Stimulated activated CD4-positive, alpha-beta T cell treated with anti-CD3 and anti-CD28 coated beads, TNF-alpha, amount 100 ng/mL, for 24 hours (primary cell): ENCODE results near the gene FHDC1.

Source experiments
- DNase-seq, 3 experiments: peaks; one replicate each; pipeline ENCODE4 v3.0.0-alpha.2; 2020; ENCODE audit warnings: low read depth in 3 of 3

Gene FHDC1

GRCh38 chr4:152981278-152981677 lies 45.2 kb downstream of the FHDC1 start:
- no peak for DNase-seq

GRCh38 chr4:152981842-152982241 lies 45.7 kb downstream of the FHDC1 start:
- no peak for DNase-seq

- DNase-seq = no peak
Measured at GRCh38 chr4:152983221-152983620, 47.1 kb downstream of the FHDC1 start.

- no peak for DNase-seq
Measured at GRCh38 chr4:152983774-152984411, 47.8 kb downstream of the FHDC1 start.

- no peak for DNase-seq
Measured at GRCh38 chr4:152988721-152989553, 52.8 kb downstream of the FHDC1 start.

- DNase-seq = no peak
Measured at GRCh38 chr4:152989554-152989970, 53.4 kb downstream of the FHDC1 start.

- no peak for DNase-seq
Measured at GRCh38 chr4:152990471-152991131, 54.5 kb downstream of the FHDC1 start.

GRCh38 chr4:152991398-152991797 lies 55.3 kb downstream of the FHDC1 start:
- no peak for DNase-seq

- DNase-seq = no peak
Measured at GRCh38 chr4:152992027-152992426, 55.9 kb downstream of the FHDC1 start.

- no peak for DNase-seq
Measured at GRCh38 chr4:152992466-152992865, 56.3 kb downstream of the FHDC1 start.

GRCh38 chr4:152994038-152994437 lies 57.9 kb downstream of the FHDC1 start:
- no peak for DNase-seq

GRCh38 chr4:152996111-152996571 lies 60.0 kb downstream of the FHDC1 start:
- no peak for DNase-seq

GRCh38 chr4:152996672-152997071 lies 60.5 kb downstream of the FHDC1 start:
- no peak for DNase-seq

GRCh38 chr4:152997288-152997687 lies 61.2 kb downstream of the FHDC1 start:
- DNase-seq = no peak

GRCh38 chr4:152997771-152998487 lies 61.8 kb downstream of the FHDC1 start:
- DNase-seq = no peak

- DNase-seq = no peak
Measured at GRCh38 chr4:152998861-152999260, 62.7 kb downstream of the FHDC1 start.

GRCh38 chr4:152999346-153000075 lies 63.4 kb downstream of the FHDC1 start:
- DNase-seq = no peak

GRCh38 chr4:153000076-153000420 lies 63.9 kb downstream of the FHDC1 start:
- no peak for DNase-seq

- no peak for DNase-seq
Measured at GRCh38 chr4:153001626-153002025, 65.5 kb downstream of the FHDC1 start.

GRCh38 chr4:153002110-153002509 lies 66.0 kb downstream of the FHDC1 start:
- DNase-seq = no peak

GRCh38 chr4:153004081-153004850 lies 68.1 kb downstream of the FHDC1 start:
- DNase-seq = no peak
